ENCODE measurements around the gene MSRB2. TPM values are rescaled to one million over a fixed set of nuclear protein-coding genes. Genes with fewer than 3 reads are reported as not detected.

MSRB2 gene
- total and polyA plus RNA-seq, 2 of the 8 experiments (the other 6 are each of a cell fraction or from before 2014, with no cell fraction given): 11.0 to 13.9 TPM

GRCh38 chr10:23047201-23048050, 48.0 kb upstream of the MSRB2 start:
- Histone ChIP-seq H3K4ac (replicated peaks; ENCODE audit: insufficient read length, low read depth, low read length) (no peak overlapping the region), H3K4me1 (replicated peaks in 1 of 4; ENCODE audit: control insufficient read depth in 3 of 4, insufficient read depth in 4 of 4, low read length in 3 of 4) (peaks cover 0 to 7% (median 0%) of the 10 kb centered on the region in 4 experiments; a peak in 1 of 7 replicates), H3K79me1 (ENCODE audit: low read depth, low read length) (no peaks in the 10 kb centered on the region), H4K91ac (replicated peaks; ENCODE audit: insufficient read length, low read length) (no peak overlapping the region), H3K4me2 (ENCODE audit: insufficient read depth in 1 of 2, low read depth in 2 of 2, low read length in 2 of 2) (no peak overlapping the region), H2BK20ac (ENCODE audit: low read length) (no peak overlapping the region), H3K14ac (ENCODE audit: insufficient read length) (no peak overlapping the region), H3K9me3 (ENCODE audit: insufficient read depth in 2 of 2, low read depth in 1 of 2, low read length in 1 of 2) (no peaks in the 10 kb centered on the region), H4K5ac (ENCODE audit: insufficient read length, low read depth, low read length) (no peak overlapping the region), H2AFZ (ENCODE audit: low read length) (peak overlapping the region; percentile 17; the same call in 1 of the 2 replicates), H3K4me3 (ENCODE audit: extremely low read depth in 1 of 4, insufficient read depth in 2 of 4, low read depth in 3 of 4, low read length in 4 of 4) (no peak overlapping the region), H2BK12ac (ENCODE audit: low read depth, low read length) (no peak overlapping the region), H3K23me2 (ENCODE audit: low read depth, low read length) (no peaks in the 10 kb centered on the region), H2BK5ac (ENCODE audit: low read depth, low read length) (no peak overlapping the region), H3K79me2 (ENCODE audit: control insufficient read depth in 1 of 2, insufficient read depth in 2 of 2, low read length in 2 of 2) (no peaks in the 10 kb centered on the region), H4K20me1 (replicated peaks in 1 of 2; ENCODE audit: control insufficient read depth in 1 of 2, insufficient read depth in 2 of 2, low read length in 2 of 2) (no peaks in the 10 kb centered on the region), H4K8ac (ENCODE audit: extremely low read depth, insufficient read depth, low read length) (no peak overlapping the region), H3K18ac (ENCODE audit: extremely low read depth, low read length) (no peak overlapping the region), H2AK5ac (ENCODE audit: low read depth, low read length) (no peak overlapping the region), H3K27me3 (replicated peaks in 1 of 4; ENCODE audit: control insufficient read depth in 3 of 4, extremely low read depth in 1 of 4, insufficient read depth in 3 of 4, low read length in 3 of 4) (no peaks in the 10 kb centered on the region), H2BK15ac (ENCODE audit: low read length) (no peak overlapping the region), H3K36me3 (ENCODE audit: control insufficient read depth in 2 of 4, insufficient read depth in 4 of 4, low read length in 3 of 4) (no peaks in the 10 kb centered on the region), H2BK120ac (replicated peaks; ENCODE audit: low read depth, low read length) (no peak overlapping the region), H3K9ac (replicated peaks in 1 of 4; ENCODE audit: extremely low read depth in 1 of 4, low read depth in 3 of 4, low read length in 3 of 4) (no peak overlapping the region), H3K23ac (ENCODE audit: insufficient read length) (no peak overlapping the region), H3K56ac (replicated peaks; ENCODE audit: insufficient read length, low read depth, low read length) (no peak overlapping the region), H3K27ac (ENCODE audit: low read depth, low read length) (no peak overlapping the region)
- DNase-seq (ENCODE audit: low read depth in 1 of 2, low spot score in 2 of 2) (no peak), FAIRE-seq (no peak)
- CTCF ChIA-PET (ENCODE audit: partially characterized antibody): interaction anchor here (0.7 to 1.8 kb wide), 2 partner anchors 12 to 63 kb away, joined by 3 to 6 read pairs; no protein-coding TSS in a partner anchor
- POLR2A ChIA-PET (ENCODE audit: partially characterized antibody): interaction anchor here (0.7 to 3.9 kb wide), 2 partner anchors 9 kb away, joined by 3 to 17 read pairs; no protein-coding TSS in a partner anchor
- WGBS, 2 experiments (ENCODE audit: extremely low coverage in 1 of 2, insufficient coverage in 1 of 2, insufficient read length in 1 of 2, insufficient replicate concordance in 2 of 2, low coverage in 1 of 2, low lambda C conversion rate in 2 of 2, missing lambda C conversion rate in 1 of 2): 88% methylated on average over 9 of the region's 9 CpGs; no CpG with 5 or more reads in 1 of the 2 experiments
- TF ChIP-seq CBX5 (IDR thresholded peaks at IDR 0.05; ENCODE audit: low read depth, low read length): no peak
- TF ChIP-seq ATF2 (IDR thresholded peaks at IDR 0.05; ENCODE audit: low read length): no peak
- no peak for TF ChIP-seq CEBPB (IDR thresholded peaks at IDR 0.05; ENCODE audit: low read depth, low read length)
- TF ChIP-seq SAP30 (IDR thresholded peaks at IDR 0.05; ENCODE audit: insufficient read depth, insufficient replicate concordance, low read length): no peak
- no peak for TF ChIP-seq BCL11A (IDR thresholded peaks at IDR 0.05; ENCODE audit: low read depth in 2 of 2, low read length in 2 of 2)
- no peak for TF ChIP-seq CTBP2 (IDR thresholded peaks at IDR 0.05; ENCODE audit: borderline replicate concordance, insufficient read depth, insufficient read length, low read length)
- no peak for TF ChIP-seq ZNF274 (IDR thresholded peaks at IDR 0.05; ENCODE audit: borderline replicate concordance, extremely low read depth, low read length)
- no peak for TF ChIP-seq E2F6 (IDR thresholded peaks at IDR 0.05)
